A204.1 (cell line): Measurements from ENCODE around the gene EVX2.

Experiments used
- FAIRE-seq: peaks from 2 replicates; lab custom pipeline; 2012; peaks lifted over from hg19 to GRCh38; lab: Jason Lieb, UNC

EVX2 gene

DNA sequence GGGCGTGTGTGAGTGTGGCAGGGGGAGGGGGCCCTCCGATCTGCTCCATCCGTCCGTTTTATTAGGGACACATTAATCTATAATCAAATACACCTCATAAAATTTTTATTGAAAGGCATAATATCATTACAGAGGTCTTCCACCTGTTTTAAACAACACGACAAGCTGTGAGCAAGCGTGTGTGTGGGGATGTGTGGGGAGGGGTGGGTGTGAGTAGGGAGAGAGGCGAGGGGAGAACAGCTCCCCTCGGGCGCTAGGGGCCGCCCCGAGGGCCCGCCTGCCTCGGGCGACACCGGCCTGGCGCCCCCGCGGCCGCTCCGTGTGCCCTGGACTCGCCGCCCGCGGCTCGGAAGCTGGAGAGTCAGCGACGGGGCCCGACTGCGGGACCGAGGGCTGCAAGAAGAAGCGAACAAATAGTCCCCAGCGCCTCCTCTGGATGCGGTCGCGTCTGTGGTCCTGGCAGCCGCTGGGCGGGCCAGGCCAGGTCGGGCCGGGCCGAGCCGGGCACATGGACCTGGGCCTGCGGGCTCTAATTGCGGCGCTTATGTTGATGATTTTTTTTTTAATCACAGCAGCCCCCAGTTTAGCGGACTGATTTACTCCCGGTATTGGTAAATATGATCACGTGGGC is 38.4 kb upstream of the EVX2 start:
- no peak for FAIRE-seq

DNA sequence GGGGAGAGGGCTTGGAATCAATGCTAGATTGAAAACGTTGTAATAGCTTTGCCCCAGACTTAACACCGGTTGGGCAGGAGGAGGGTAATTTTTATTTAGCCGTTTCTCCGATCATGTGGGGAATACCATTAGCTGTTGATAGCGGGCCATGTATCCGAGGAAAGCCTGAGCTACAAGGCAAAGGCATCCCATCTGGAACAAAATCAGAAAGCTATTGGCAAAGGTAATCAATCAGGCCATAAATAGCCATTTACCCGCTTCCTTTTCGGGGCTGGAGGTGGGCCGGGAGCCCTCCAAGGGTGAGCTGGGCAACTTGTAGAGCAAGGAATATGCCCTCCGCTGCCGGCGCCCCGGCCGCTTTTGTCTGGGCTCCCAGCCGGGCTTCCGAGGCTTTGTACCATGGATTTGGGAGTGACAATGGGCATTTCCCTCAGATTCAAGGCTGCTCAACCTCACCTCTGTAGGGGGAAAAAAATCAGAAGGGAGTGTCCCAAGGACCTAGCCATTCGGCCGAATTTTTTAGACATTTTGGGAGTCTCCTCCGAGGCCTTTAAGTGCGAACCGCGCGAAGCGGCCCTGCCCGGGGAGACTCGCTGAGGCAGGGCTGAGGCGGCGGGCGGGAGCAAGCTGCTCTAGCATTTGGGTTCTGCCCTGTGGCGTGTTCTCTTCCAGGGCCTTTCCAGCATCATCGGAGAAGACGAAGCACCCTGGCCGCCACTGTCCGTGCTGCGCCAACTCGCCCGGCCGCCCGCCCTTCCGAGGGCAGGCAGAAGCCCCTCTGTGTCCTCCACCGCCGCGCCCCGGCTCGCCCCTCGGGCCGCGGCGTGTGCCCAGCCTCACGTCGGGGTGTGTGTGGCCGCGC is 37.7 kb upstream of the EVX2 start:
- FAIRE-seq, result no peak

GRCh38 chr2:176120364-176121189 is 36.8 kb upstream of the EVX2 start:
- no peak for FAIRE-seq

DNA sequence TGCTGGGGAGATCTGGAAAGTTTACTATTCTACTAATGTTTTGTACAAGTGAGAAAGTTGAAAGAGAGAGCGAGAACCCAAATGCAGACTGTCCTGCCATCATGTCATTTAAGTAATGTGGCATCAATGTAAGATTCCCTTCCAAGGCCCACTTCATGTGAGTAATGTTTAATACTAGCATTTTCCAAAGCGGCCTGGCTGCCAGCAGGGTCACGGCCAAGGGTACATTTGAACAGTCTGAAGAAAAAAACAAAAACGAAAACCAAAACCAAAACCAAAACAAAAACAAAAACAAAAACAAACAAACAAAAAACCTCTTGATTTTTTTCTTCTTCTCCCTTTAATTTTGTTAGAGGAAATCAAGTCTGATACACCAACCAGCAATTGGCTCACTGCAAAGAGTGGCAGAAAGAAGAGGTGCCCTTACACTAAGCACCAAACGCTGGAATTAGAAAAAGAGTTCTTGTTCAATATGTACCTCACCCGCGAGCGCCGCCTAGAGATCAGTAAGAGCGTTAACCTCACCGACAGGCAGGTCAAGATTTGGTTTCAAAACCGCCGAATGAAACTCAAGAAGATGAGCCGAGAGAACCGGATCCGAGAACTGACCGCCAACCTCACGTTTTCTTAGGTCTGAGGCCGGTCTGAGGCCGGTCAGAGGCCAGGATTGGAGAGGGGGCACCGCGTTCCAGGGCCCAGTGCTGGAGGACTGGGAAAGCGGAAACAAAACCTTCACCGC is 35.0 kb upstream of the EVX2 start:
- peak; percentile 30 for FAIRE-seq

GRCh38 chr2:176117823-176118371 is 34.1 kb upstream of the EVX2 start:
- FAIRE-seq, result no peak

DNA sequence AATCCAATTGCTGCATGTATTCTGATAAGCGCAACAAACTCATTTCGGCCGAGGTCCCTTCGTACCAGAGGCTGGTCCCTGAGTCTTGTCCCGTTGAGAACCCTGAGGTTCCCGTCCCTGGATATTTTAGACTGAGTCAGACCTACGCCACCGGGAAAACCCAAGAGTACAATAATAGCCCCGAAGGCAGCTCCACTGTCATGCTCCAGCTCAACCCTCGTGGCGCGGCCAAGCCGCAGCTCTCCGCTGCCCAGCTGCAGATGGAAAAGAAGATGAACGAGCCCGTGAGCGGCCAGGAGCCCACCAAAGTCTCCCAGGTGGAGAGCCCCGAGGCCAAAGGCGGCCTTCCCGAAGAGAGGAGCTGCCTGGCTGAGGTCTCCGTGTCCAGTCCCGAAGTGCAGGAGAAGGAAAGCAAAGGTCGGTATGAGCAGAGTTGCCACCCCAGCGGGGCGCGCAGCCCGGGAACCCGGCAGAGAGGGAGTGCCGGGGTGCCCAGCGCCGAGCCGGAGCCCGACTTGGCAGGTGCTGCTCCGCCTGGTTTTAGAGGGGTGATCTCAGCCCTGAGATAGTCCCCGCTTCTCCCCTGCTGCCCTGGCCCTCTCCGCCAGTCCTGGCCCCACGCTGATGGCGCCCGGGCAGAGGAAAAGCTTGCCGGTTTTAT is 33.5 kb upstream of the EVX2 start:
- no peak for FAIRE-seq

DNA sequence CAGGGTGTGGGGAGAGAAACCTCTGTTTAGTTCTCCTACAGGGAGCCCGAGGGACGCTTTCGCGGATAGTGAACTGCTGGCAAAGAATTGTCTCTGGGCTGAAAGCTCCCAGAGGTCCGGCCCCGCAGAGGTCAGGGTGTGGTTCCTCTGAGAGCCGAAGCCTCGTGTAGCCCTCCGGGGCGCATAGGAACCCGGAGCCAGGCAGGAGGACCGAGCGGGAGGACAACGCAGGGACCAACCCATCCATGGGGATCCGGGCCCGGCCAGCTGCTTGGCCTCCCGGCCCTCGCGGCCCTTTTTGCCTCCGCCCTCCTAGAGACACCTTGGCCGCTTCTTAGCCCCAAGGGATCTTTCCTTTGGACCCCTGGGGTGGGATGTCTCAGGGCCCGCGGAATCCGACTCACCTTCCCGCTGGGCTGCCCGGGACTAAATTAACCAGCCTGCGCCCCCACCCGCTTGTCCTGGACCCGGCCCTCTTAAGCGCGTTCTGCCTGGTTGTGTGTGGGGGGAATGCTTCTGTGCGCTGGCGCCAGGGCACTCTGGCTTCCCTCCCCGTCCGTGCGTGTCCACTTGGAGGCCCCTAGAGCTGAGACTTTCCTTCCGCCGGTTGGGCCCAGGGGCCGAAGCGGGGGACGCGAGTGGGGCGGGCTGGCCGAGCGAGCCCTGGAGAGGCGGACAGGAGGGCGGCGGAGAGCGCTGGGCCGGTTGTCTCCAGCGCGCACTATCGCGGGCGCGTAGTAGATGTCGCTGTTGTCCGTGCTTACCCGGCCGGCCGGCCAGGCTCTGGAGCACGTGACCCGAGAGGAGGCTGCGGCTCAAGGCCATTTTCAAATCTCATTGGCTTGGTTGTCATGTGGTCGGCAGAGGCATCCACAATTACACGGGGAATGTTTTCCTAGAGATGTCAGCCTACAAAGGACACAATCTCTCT is 32.4 kb upstream of the EVX2 start, which contains the start of gene HOXD10:
TSS of gene HOXD10 (plus strand) at position 896 of the 931 bp plus-strand sequence. CDS start 56 bp downstream, outside the sequence.
- FAIRE-seq, result no peak

DNA sequence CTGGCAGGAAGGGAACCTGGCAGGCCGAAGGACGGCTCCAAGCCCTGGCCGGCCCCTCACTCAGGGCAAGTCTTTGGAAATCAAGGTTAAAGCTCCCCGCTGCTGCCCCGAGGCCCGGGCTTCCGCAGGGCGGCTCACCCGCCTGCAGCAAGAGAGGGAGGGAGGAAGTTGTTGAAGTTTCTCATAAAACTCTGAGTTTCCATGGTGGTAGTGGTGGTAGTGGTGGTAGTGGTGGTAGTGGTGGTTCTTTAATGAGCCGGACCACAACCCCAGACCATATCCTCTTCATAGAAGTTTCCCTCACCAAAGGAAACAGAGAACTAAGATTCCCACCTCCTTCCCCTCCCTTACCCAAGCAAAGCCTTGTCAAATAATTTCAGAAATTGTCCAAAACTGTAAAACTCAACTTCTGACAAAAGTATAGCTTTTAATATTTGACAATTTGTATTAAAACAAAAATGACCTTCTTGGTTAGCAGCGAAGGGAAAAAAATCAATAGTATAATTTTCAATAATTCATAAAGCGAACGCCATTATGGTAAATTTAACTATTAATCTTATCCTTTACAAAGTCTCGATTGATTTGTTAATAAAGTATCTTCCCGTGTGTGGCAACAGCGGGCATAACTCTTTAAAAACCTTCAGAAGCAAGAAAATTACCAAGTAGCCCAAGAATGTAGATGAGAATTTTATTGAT is 31.3 kb upstream of the EVX2 start:
- FAIRE-seq, result no peak

GRCh38 chr2:176114120-176114929 is 30.6 kb upstream of the EVX2 start:
- FAIRE-seq, result no peak

GRCh38 chr2:176112375-176113302 is 28.9 kb upstream of the EVX2 start:
- FAIRE-seq, result no peak

- no peak for FAIRE-seq
These were observed 28.1 kb upstream of the EVX2 start for GRCh38 chr2:176111846-176112374.

DNA sequence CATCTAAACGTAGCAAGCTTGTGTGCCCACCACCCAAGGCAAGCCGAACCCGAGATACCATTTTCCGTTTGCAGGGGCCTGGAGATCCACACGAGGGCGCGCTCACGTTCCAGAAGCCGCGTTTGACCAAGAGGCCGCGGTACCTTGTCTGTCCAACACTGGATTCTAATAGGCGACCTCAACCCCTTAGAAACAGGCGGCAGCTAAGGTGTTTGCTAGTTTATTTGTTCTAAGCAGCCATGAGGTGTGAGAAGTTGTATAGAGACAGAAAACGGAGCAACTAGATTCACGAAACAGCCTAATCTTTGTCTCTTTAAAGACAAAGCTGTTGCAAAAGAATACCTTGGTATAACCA is 27.5 kb upstream of the EVX2 start:
- FAIRE-seq, result peak; percentile 41

DNA sequence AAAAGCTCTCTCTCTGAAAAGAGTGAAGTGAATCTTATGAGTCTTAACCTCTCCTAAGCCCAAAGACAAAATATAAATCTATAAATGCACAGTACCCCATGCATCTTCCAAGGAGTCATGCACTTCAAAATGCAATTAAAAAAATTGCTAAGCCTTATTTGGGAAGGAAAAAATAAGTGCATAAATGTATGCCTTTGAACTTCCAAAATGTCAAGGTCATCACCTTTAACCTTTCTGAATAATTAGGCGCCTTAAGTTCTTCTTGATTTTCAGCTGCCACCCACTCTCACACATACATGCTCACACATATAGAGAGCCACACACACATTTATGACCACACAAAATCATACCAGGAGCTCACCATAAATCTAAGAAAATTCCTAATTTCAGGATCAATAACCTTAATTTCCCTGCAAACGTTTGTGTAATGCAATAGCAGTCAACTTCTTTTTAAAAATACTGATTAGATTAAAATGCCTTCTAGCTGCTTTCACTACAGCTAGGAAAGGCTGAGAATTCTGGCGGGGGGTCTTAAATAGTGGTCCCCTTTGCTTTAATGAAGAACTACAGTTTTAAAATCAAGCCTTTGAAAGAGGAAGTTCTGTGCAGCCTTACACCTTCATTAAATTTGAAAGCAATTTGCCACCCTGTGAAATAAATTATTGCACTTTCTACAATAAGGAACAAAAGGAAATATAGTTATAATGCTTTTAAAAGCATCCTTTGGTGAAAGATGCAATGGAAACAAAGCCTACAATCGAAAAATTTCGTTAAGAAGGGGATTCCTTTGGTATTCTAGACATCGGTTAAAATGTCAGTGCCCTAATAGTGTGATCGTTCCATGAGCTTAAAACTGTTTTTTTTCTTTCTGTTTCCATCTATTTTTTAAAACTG is 26.9 kb upstream of the EVX2 start:
- no peak for FAIRE-seq

DNA sequence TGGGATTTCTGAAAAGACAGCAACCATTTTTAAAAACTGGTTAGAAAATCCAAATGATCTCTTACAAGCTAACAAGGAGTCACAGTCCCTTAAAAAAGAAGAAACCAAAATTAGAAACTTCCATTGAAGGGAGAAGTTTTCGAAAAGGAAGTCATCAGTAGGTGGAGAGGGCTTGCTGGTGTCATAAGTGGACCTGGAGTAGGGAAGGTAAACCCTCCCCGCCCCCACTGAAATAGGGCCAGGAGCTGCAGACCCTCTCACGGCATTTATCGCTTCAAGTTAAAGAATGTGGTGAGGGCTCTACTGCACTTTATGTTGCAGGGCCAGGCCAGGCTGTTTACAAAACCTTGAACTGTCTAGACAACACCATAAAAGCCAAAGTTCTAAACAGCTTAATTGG is 26.2 kb upstream of the EVX2 start:
- no peak for FAIRE-seq

DNA sequence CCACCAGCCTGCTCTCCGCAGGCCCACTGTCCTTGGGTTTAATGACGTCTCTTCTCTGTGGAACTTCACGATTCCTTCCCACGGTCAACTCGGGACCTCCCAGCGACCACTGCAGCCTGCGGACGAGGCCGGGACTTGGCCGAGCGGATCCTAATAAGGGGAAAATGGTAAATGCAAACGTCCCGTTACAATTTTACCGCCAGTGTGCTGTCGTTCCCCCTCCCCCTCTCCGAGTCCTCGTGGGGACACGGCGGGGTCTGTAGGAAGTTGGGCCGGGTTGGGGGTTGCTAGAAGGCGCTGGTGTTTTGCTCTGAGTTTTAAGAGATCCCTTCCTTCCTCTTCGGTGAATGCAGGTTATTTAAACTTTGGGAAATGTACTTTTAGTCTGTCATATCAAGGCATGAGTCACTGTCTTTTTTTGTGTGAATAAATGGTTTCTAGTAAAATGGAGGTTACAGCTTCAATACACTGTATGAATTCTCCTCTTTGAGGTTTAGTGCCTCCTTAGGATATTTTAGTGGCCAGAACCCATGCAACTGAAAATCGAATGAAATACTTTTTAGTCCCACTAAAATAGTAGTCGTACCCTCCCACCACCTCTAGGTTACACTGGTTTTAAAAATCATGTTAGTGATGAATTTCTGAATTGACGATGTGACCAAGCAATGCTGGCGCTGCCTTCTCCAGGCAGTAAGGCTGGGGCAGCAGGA is 25.6 kb upstream of the EVX2 start:
- no peak for FAIRE-seq
